WTC11 (cell line): Measurements from ENCODE around the gene DTNA. TPM values are rescaled to one million over a fixed set of nuclear protein-coding genes. Genes with fewer than 3 reads are reported as not detected.

ENCODE experiments used
- ATAC-seq: fragments of 200-7000 bp; cut with Tn5 transposase; 2 replicates; pipeline ENCODE4 v1.10.0; 2021; ENCODE audit warnings: mild to moderate bottlenecking, moderate library complexity
- CTCF ChIA-PET: fragments of 300-600 bp; sonication (Branson Sonifier 250); formaldehyde crosslinking; loops from one replicate; lab custom pipeline; 2021; ENCODE audit warnings: antibody characterized with exemption; lab: Charles Lee
- POLR2A ChIA-PET: fragments of 350-600 bp; sonication (Branson Sonifier 250); formaldehyde crosslinking; loops from one replicate; lab custom pipeline; 2021; ENCODE audit warnings: antibody characterized with exemption; lab: Charles Lee
- DNase-seq: peaks from one replicate; pipeline ENCODE4 v3.0.0; 2021; ENCODE audit warnings: low spot score
- H3K27ac Mint-ChIP-seq: 2 replicates; pipeline ENCODE4 v1.8.0; 2021; ENCODE audit warnings: mixed read lengths
- H3K27me3 Mint-ChIP-seq: 2 replicates; pipeline ENCODE4 v1.8.0; 2021; ENCODE audit warnings: low read depth, mild to moderate bottlenecking, moderate library complexity, mixed read lengths
- H3K36me3 Mint-ChIP-seq: 2 replicates; pipeline ENCODE4 v1.8.0; 2021; ENCODE audit warnings: mixed read lengths
- H3K4me1 Mint-ChIP-seq: 2 replicates; pipeline ENCODE4 v1.8.0; 2022; ENCODE audit warnings: mixed read lengths
- H3K4me3 Mint-ChIP-seq: 2 replicates; pipeline ENCODE4 v1.8.0; 2021; ENCODE audit warnings: mild to moderate bottlenecking, moderate library complexity, mixed read lengths
- H3K9me3 Mint-ChIP-seq: 2 replicates; pipeline ENCODE4 v1.8.0; 2021; ENCODE audit warnings: mixed read lengths
- CREM ChIP-seq: sonication (generic); formaldehyde crosslinking; IDR thresholded peaks from 2 replicates; pipeline ENCODE4 v1.8.1; 2022; ENCODE audit warnings: mild to moderate bottlenecking, missing genetic modification reagents, moderate library complexity
- FOXJ3 ChIP-seq: sonication (generic); formaldehyde crosslinking; IDR thresholded peaks from 2 replicates; pipeline ENCODE4 v1.9.0; 2021; ENCODE audit warnings: missing genetic modification reagents, mild to moderate bottlenecking, borderline replicate concordance
- FOXP1 ChIP-seq: sonication (generic); formaldehyde crosslinking; IDR thresholded peaks from 2 replicates; pipeline ENCODE4 v1.8.0; 2022; ENCODE audit warnings: missing genetic modification reagents, mild to moderate bottlenecking, moderate library complexity, borderline replicate concordance
- GTF2I ChIP-seq: fragments of 250-450 bp; sonication (Bioruptor Pico); conservative IDR thresholded peaks from 2 replicates; pipeline ENCODE4 v1.4.0; 2021; ENCODE audit warnings: mild to moderate bottlenecking
- MYBL2 ChIP-seq: sonication (generic); formaldehyde crosslinking; IDR thresholded peaks from 2 replicates; pipeline ENCODE4 v1.8.1; 2023; ENCODE audit warnings: mild to moderate bottlenecking, moderate library complexity, missing genetic modification reagents
- NFYB ChIP-seq: sonication (generic); formaldehyde crosslinking; conservative IDR thresholded peaks from 2 replicates; pipeline ENCODE4 v1.8.0; 2022; ENCODE audit warnings: low read depth, missing genetic modification reagents
- NR2C2 ChIP-seq: sonication (generic); formaldehyde crosslinking; IDR thresholded peaks from 2 replicates; pipeline ENCODE4 v1.8.0; 2022; ENCODE audit warnings: mild to moderate bottlenecking, missing genetic modification reagents
- OVOL2 ChIP-seq: fragments of 250-450 bp; sonication (Bioruptor Pico); IDR thresholded peaks from 2 replicates; pipeline ENCODE4 v1.9.0; 2021; ENCODE audit warnings: mild to moderate bottlenecking, borderline replicate concordance
- PRRX2 ChIP-seq: fragments of 250-450 bp; sonication (Bioruptor Pico); IDR thresholded peaks from 2 replicates; pipeline ENCODE4 v1.8.0; 2021; ENCODE audit warnings: mild to moderate bottlenecking
- RELA ChIP-seq: sonication (generic); formaldehyde crosslinking; IDR thresholded peaks from 2 replicates; pipeline ENCODE4 v1.8.1; 2022; ENCODE audit warnings: missing genetic modification reagents, mild to moderate bottlenecking, borderline replicate concordance
- TCF7 ChIP-seq: sonication (generic); formaldehyde crosslinking; IDR thresholded peaks from 2 replicates; pipeline ENCODE4 v1.8.0; 2022; ENCODE audit warnings: mild to moderate bottlenecking, low read depth, missing genetic modification reagents, moderate library complexity
- TP53 ChIP-seq: sonication (generic); formaldehyde crosslinking; IDR thresholded peaks from 2 replicates; pipeline ENCODE4 v1.8.1; 2023; ENCODE audit warnings: mild to moderate bottlenecking, missing genetic modification reagents
- ZNF219 ChIP-seq: sonication (generic); formaldehyde crosslinking; IDR thresholded peaks from 2 replicates; pipeline ENCODE4 v1.8.0; 2023; ENCODE audit warnings: missing genetic modification reagents, mild to moderate bottlenecking, borderline replicate concordance
- ZNF263 ChIP-seq: sonication (generic); formaldehyde crosslinking; IDR thresholded peaks from 2 replicates; pipeline ENCODE4 v1.8.1; 2022; ENCODE audit warnings: low read depth, mild to moderate bottlenecking, moderate library complexity, missing genetic modification reagents
- total RNA-seq: library from RNA; stranded (reverse); gene quantifications from 3 replicates; pipeline ENCODE4 v1.2.3, GENCODE V29; 2021
- TF ChIP-seq, protein P1 (sequence below): fragments of 200-600 bp; IDR thresholded peaks from 2 replicates; pipeline ENCODE4 v1.8.0; 2022; ENCODE audit warnings: antibody characterized with exemption
- TF ChIP-seq, protein P2 (sequence below): sonication (generic); formaldehyde crosslinking; IDR thresholded peaks from 2 replicates; pipeline ENCODE4 v1.8.0; 2022; ENCODE audit warnings: mild to moderate bottlenecking, missing genetic modification reagents
- TF ChIP-seq, protein P3 (sequence below): sonication (generic); formaldehyde crosslinking; IDR thresholded peaks from 2 replicates; pipeline ENCODE4 v1.8.0; 2023; ENCODE audit warnings: missing genetic modification reagents, mild to moderate bottlenecking, borderline replicate concordance
- TF ChIP-seq, protein P4 (sequence below): sonication (generic); formaldehyde crosslinking; IDR thresholded peaks from 2 replicates; pipeline ENCODE4 v1.8.0; 2023; ENCODE audit warnings: missing genetic modification reagents
- TF ChIP-seq, protein P5 (sequence below): fragments of 250-450 bp; sonication (Bioruptor Pico); IDR thresholded peaks from 2 replicates; pipeline ENCODE4 v1.8.0; 2021; ENCODE audit warnings: mild to moderate bottlenecking
- TF ChIP-seq, protein P6 (sequence below): sonication (generic); formaldehyde crosslinking; IDR thresholded peaks from 2 replicates; pipeline ENCODE4 v1.8.1; 2023; ENCODE audit warnings: mild to moderate bottlenecking, missing genetic modification reagents
- TF ChIP-seq, protein P7 (sequence below): sonication (generic); formaldehyde crosslinking; IDR thresholded peaks from 2 replicates; pipeline ENCODE4 v1.8.0; 2022; ENCODE audit warnings: mild to moderate bottlenecking, missing genetic modification reagents

DTNA gene
- total RNA-seq, 1 experiment from 2014 or later = 16.1 TPM

DNA sequence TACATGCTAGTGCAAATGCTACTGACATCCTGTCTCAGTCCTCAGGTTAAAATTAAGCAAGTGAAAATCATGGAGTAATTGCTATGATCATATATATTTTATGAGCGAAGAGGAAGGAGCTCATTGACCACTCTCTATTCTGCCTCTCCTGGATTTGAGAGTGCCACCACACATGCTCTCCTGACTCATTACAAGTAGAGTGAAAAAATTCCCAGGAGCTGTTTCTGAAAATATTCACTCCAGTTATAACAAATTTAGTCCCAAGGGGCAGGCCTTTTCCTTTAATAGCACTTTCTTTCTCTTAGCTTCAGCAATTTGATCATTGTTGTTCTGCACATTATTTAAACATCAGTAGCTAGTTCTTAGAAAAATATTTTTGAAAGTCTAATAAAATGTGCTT is 176.1 kb downstream of the DTNA start:
- H3K36me3 Mint-ChIP-seq = no peaks in the 10 kb centered on the region
- H3K9me3 Mint-ChIP-seq = no peaks in the 10 kb centered on the region; the same call in 1 of the 2 replicates
- no peaks in the 10 kb centered on the region for H3K27me3 Mint-ChIP-seq
- H3K4me1 Mint-ChIP-seq = peaks cover 7% of the 10 kb centered on the region
- no peak overlapping the region for H3K4me3 Mint-ChIP-seq
- ChIA-PET CTCF (interaction anchor here (1.1 to 1.8 kb wide), 3 partner anchors 18 to 57 kb away, joined by 4 to 6 read pairs (median 6); no protein-coding TSS in a partner anchor), POLR2A (no interaction called here)
- no peak overlapping the region for H3K27ac Mint-ChIP-seq
- TF ChIP-seq FOXP1 (CRISPR knock-in tag) (no peak), ZNF263 (CRISPR knock-in tag) (no peak), NR2C2 (CRISPR knock-in tag) (no peak), TCF7 (CRISPR knock-in tag) (no peak), TP53 (no peak)
- TF ChIP-seq, protein P1, sequence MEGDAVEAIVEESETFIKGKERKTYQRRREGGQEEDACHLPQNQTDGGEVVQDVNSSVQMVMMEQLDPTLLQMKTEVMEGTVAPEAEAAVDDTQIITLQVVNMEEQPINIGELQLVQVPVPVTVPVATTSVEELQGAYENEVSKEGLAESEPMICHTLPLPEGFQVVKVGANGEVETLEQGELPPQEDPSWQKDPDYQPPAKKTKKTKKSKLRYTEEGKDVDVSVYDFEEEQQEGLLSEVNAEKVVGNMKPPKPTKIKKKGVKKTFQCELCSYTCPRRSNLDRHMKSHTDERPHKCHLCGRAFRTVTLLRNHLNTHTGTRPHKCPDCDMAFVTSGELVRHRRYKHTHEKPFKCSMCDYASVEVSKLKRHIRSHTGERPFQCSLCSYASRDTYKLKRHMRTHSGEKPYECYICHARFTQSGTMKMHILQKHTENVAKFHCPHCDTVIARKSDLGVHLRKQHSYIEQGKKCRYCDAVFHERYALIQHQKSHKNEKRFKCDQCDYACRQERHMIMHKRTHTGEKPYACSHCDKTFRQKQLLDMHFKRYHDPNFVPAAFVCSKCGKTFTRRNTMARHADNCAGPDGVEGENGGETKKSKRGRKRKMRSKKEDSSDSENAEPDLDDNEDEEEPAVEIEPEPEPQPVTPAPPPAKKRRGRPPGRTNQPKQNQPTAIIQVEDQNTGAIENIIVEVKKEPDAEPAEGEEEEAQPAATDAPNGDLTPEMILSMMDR = no peak
- ATAC-seq (no peak), DNase-seq (no peak)

DNA sequence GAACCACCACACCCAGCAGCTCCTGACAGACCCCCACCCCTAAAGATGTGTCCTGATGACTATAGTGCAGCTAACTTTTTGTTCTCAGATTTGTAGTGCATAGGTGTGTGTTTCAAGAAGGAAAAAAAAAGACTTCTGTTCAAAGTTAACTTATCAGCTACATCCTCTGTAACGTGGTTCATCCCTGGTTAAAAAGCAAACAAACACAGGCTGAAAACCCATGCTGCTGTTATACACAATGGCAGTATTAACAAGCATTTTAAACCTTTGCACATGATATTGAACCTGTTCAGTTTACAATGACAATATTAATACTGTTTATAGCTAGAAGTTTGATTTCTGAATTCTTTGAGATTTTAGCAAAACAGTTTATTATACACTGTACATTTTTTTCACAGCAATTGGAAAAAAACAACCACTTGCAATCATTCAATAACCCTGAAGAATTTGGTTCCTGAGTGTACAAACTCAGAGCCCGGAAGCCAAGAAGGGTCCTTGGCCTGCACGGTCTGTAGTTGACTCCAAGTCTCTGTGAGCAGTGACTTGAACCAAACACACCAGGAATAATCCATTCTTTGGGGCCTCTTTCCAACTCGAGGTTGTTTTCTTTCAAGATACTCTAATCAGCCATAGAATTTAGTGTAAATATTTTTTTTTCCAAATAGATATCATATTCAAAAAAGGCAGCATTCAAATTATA is 177.9 kb downstream of the DTNA start:
- peaks cover 13% of the 10 kb centered on the region for H3K9me3 Mint-ChIP-seq
- peaks cover 2% of the 10 kb centered on the region; the same call in 1 of the 2 replicates for H3K27me3 Mint-ChIP-seq
- no peak overlapping the region for H3K4me3 Mint-ChIP-seq
- no peak for ATAC-seq
- ChIA-PET POLR2A (no interaction called here), CTCF (interaction anchor here (1.2 kb wide), 1 partner anchor 20 kb away, joined by 5 read pairs; no protein-coding TSS in a partner anchor)
- DNase-seq = no peak
- peaks cover 13% of the 10 kb centered on the region for H3K36me3 Mint-ChIP-seq
- H3K4me1 Mint-ChIP-seq = peaks cover 7% of the 10 kb centered on the region
- H3K27ac Mint-ChIP-seq = no peak overlapping the region
- TF ChIP-seq TP53 (no peak), FOXJ3 (CRISPR knock-in tag) (no peak), ZNF219 (CRISPR knock-in tag) (no peak), MYBL2 (CRISPR knock-in tag) (no peak), GTF2I (no peak), OVOL2 (CRISPR knock-in tag) (no peak), RELA (no peak), CREM (CRISPR knock-in tag) (no peak), PRRX2 (no peak), NFYB (CRISPR knock-in tag) (no peak)
- TF ChIP-seq, protein P2, sequence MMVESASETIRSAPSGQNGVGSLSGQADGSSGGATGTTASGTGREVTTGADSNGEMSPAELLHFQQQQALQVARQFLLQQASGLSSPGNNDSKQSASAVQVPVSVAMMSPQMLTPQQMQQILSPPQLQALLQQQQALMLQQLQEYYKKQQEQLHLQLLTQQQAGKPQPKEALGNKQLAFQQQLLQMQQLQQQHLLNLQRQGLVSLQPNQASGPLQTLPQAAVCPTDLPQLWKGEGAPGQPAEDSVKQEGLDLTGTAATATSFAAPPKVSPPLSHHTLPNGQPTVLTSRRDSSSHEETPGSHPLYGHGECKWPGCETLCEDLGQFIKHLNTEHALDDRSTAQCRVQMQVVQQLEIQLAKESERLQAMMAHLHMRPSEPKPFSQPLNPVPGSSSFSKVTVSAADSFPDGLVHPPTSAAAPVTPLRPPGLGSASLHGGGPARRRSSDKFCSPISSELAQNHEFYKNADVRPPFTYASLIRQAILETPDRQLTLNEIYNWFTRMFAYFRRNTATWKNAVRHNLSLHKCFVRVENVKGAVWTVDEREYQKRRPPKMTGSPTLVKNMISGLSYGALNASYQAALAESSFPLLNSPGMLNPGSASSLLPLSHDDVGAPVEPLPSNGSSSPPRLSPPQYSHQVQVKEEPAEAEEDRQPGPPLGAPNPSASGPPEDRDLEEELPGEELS = no peak
- TF ChIP-seq, protein P3, sequence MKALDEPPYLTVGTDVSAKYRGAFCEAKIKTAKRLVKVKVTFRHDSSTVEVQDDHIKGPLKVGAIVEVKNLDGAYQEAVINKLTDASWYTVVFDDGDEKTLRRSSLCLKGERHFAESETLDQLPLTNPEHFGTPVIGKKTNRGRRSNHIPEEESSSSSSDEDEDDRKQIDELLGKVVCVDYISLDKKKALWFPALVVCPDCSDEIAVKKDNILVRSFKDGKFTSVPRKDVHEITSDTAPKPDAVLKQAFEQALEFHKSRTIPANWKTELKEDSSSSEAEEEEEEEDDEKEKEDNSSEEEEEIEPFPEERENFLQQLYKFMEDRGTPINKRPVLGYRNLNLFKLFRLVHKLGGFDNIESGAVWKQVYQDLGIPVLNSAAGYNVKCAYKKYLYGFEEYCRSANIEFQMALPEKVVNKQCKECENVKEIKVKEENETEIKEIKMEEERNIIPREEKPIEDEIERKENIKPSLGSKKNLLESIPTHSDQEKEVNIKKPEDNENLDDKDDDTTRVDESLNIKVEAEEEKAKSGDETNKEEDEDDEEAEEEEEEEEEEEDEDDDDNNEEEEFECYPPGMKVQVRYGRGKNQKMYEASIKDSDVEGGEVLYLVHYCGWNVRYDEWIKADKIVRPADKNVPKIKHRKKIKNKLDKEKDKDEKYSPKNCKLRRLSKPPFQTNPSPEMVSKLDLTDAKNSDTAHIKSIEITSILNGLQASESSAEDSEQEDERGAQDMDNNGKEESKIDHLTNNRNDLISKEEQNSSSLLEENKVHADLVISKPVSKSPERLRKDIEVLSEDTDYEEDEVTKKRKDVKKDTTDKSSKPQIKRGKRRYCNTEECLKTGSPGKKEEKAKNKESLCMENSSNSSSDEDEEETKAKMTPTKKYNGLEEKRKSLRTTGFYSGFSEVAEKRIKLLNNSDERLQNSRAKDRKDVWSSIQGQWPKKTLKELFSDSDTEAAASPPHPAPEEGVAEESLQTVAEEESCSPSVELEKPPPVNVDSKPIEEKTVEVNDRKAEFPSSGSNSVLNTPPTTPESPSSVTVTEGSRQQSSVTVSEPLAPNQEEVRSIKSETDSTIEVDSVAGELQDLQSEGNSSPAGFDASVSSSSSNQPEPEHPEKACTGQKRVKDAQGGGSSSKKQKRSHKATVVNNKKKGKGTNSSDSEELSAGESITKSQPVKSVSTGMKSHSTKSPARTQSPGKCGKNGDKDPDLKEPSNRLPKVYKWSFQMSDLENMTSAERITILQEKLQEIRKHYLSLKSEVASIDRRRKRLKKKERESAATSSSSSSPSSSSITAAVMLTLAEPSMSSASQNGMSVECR (CRISPR knock-in tag) = no peak
- TF ChIP-seq, protein P4, sequence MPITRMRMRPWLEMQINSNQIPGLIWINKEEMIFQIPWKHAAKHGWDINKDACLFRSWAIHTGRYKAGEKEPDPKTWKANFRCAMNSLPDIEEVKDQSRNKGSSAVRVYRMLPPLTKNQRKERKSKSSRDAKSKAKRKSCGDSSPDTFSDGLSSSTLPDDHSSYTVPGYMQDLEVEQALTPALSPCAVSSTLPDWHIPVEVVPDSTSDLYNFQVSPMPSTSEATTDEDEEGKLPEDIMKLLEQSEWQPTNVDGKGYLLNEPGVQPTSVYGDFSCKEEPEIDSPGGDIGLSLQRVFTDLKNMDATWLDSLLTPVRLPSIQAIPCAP (CRISPR knock-in tag) = no peak
- TF ChIP-seq, protein P5, sequence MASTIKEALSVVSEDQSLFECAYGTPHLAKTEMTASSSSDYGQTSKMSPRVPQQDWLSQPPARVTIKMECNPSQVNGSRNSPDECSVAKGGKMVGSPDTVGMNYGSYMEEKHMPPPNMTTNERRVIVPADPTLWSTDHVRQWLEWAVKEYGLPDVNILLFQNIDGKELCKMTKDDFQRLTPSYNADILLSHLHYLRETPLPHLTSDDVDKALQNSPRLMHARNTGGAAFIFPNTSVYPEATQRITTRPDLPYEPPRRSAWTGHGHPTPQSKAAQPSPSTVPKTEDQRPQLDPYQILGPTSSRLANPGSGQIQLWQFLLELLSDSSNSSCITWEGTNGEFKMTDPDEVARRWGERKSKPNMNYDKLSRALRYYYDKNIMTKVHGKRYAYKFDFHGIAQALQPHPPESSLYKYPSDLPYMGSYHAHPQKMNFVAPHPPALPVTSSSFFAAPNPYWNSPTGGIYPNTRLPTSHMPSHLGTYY (CRISPR knock-in tag) = no peak
- TF ChIP-seq, protein P6, sequence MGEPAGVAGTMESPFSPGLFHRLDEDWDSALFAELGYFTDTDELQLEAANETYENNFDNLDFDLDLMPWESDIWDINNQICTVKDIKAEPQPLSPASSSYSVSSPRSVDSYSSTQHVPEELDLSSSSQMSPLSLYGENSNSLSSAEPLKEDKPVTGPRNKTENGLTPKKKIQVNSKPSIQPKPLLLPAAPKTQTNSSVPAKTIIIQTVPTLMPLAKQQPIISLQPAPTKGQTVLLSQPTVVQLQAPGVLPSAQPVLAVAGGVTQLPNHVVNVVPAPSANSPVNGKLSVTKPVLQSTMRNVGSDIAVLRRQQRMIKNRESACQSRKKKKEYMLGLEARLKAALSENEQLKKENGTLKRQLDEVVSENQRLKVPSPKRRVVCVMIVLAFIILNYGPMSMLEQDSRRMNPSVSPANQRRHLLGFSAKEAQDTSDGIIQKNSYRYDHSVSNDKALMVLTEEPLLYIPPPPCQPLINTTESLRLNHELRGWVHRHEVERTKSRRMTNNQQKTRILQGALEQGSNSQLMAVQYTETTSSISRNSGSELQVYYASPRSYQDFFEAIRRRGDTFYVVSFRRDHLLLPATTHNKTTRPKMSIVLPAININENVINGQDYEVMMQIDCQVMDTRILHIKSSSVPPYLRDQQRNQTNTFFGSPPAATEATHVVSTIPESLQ (CRISPR knock-in tag) = no peak
- TF ChIP-seq, protein P7, sequence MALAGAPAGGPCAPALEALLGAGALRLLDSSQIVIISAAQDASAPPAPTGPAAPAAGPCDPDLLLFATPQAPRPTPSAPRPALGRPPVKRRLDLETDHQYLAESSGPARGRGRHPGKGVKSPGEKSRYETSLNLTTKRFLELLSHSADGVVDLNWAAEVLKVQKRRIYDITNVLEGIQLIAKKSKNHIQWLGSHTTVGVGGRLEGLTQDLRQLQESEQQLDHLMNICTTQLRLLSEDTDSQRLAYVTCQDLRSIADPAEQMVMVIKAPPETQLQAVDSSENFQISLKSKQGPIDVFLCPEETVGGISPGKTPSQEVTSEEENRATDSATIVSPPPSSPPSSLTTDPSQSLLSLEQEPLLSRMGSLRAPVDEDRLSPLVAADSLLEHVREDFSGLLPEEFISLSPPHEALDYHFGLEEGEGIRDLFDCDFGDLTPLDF (CRISPR knock-in tag) = no peak
